HG03095 (cell line): ENCODE data around the gene HFE.
"Not testable (repeated sequence)": the region's sequence is repeated elsewhere in the genome, so short reads cannot be mapped to it uniquely, and the experiment has no call there.

Experiments
- ATAC-seq: cut with Tn5 transposase; IDR thresholded peaks from one replicate; pipeline ENCODE4 v1.9.1; 2021; ENCODE audit warnings: moderate library complexity; ENCODE audit not compliant: unreplicated experiment

HFE gene

DNA sequence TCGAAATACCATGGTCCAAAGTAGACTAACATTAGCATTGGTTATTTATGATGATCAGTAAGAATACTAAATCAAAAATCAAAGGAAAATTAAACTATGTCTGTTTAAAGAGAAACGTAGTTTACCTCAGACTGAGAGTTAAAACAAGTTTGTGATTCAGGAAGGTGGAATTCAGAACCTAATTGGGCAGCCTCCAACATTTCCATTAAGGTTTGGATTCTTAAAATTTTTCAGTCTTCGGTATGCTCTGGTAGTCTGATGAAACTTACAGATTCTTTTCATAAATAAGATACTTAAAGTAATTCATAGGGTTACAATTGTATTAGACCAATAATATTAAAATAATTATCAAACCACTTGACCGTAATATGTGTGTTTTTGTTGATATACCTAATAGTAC is 18.6 kb downstream of the HFE start:
- ATAC-seq, result no peak

DNA sequence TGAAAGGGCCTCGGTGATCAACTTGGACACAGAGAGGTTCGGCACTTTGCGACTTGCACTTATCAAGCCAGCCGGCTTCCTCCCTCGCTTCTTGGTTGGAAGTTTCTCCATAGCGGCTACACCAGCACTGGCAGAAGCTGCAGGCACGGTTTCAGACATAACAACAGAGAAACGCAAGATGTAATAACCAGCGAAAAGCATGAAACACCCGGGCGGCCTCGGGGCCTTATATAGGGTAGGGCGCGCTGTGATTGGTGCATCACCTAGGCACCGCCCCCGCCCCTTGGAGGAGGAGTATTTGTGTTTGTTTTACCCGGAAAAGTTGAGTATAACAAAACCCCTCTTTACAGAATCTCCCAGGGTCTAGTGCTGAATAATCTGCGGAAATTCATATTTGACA is 20.7 kb downstream of the HFE start:
- ATAC-seq, result no peak

DNA sequence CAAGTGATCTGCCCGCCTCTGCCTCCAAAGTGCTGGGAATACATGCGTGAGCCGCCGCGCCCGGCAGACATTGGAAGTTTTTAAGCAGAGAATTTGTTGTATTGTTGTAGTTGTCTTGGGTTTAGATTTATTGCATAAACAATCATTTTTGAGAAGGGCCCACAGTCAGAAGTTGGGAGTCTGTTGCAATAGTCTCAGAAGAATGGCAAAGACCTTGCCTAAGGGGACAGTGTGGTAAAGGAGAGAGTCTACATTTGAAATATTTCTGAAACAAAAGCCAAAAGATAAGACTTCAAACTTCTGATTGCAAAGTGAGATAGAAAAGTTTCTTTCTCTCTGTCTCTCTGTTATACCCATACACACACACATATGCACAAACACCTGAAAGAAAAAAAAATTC is 22.5 kb downstream of the HFE start:
- ATAC-seq, result no peak

DNA sequence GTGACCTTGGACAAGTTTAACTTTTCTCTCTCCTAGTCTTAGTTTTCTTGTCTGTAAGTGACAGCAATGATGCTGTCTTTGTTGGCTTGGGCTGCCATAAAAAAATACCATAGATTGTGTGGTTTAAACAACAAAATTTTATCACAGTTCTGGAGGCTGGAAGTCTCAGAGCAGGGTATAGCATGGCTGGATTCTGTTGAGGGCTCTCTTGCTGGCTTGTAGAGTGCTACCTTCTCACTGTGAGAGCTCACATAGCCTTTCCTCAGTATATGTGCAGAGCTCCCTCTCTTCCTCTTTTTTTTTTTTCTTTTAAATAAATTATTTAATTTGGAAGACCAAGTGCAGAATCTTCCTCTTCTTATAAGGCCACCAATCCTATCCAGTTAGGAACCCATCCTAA is 26.3 kb downstream of the HFE start:
- no peak for ATAC-seq

DNA sequence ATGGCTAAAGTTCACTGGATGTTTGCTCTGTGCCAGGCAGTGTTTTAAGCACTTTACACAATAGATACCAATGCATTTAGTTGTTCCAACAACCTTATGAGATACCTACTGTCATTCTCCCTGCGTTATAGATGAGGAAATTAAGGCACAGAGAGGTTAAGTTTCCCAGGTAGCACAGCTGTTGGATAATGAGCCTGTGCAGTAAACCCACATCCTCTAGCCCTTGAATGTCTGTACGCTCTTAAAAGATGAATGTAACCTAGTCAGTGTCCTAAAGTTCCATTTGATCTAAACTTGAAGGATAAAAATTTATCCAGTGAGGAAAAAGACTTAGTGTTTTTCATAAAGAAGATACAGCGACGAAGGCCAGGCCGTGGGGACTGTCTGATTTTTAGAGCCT is 28.0 kb downstream of the HFE start:
- ATAC-seq, result no peak

DNA sequence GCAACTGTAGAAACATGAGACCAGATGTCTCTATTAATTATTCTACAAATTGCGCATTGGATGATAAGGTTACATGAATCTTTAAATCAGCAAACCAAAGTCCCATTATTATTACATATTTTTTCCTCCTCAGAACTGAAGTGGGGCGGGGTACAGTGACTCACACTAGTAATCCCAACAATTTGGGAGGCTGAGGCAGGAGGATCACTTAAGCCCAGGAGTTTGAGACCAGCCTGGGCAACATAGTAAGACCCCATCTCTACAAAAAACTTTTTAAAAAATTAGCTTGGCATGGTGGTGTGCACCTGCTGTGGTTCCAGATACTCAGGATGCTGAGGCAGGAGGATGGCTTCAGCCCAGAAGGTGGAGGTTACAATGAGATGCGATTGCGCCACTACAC is 29.0 kb downstream of the HFE start:
- no peak for ATAC-seq

DNA sequence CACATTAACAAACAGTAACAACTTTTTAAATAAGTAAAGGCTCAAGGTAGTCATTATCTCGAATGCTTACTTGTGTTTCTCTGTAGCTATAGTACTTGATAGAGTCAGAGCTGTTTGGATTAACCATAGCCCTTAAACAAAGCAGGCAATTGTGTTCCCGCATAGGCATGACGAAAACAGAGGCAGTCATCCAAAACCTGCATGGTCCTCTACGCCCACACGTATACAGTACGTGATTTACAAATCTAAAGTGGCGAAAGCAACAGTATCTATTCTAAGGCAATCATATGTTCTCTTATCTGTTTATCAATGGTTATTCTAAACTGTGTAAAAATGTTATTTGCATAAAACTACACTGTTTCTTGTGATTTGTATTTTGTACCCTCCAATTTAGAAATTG is 31.8 kb downstream of the HFE start:
- no peak for ATAC-seq

DNA sequence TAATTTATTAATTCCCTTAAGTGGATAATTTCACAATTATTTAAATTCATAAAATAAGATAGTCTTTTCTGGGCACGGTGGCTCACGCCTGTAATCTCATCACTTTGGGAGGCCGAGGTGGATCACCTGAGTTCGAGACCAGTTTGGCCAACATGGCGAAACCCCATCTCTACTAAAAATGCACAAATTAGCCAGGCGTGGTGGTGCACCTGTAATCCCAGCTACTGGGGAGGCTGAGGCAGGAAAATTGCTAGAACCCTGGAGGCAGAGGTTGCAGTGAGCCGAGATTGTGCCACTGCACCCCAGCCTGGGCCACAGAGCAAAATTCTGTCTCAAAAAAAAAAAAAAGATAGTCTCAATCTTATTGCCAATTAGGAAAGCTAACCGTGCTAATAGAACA is 32.9 kb downstream of the HFE start:
- not testable (repeated sequence) for ATAC-seq

DNA sequence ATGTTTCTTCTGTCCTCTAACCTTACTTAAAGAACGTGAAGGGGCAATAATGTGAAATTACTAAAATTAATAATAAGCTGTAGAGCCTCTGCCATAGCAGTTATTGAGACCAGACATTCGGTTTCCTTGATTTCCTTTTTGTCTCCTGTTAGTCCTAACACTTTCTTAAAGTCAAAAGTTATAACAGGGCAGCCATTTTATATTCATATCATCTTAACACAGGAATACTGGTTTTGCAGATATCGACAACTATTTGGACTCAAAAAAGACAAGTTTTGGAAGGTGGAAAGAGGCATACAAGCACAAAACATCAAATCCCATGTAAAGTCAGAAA is 33.5 kb downstream of the HFE start:
- no peak for ATAC-seq

DNA sequence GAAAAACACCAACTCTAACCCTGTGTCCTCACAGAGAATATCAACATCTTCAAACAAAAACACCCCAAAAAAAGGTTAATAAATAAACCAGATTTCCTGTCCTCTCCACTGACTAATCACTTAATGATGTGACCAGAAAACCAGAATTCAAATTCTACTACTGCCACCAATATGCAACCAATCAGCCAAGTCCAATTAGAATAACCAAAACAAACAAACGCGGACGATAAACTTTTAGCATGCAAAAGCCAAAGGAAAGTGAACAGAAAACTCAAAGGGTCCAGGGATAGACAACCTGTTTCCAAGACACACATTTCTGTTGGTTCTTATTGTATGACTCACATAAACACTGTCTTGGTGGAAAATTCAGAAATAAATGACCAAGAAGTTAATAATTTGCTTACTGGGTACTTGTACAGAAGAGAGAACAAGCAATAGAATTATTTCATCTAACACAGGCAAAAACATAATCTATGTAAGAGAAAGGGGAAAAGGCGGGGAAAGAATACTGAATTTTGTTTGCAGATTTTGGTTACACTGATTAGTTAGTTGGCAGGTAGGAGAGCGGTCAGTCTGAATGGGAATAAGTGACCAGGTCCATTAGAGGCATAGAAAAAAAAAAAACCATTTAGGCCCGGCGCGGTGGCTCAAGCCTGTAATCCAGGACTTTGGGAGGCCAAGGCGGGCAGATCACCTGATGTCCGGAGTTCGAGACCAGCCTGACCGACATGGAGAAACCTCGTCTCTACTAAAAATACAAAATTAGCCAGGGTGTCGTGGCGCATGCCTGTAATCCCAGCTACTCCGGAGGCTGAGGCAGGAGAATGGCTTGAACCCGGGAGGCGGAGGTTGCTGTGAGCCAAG is 34.1 kb downstream of the HFE start:
- ATAC-seq, result no peak

DNA sequence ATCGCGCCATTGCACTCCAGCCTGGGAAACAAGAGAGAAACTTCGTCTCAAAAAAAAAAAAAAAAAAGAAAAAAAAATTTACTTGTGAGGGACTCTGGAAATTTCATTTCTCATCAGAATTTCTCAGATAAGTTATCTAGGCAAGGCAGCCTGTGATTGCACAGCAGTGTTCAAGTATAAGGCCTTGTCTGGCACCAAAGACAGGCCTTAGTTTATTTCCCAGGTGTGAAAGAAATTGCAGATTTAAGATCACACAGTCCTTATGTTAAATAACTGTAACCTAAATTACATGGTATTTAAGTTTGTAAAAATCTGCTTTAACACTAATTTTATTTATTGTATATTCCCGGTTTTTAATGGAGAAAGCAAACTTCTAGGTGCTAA is 34.8 kb downstream of the HFE start:
- ATAC-seq, result no peak

DNA sequence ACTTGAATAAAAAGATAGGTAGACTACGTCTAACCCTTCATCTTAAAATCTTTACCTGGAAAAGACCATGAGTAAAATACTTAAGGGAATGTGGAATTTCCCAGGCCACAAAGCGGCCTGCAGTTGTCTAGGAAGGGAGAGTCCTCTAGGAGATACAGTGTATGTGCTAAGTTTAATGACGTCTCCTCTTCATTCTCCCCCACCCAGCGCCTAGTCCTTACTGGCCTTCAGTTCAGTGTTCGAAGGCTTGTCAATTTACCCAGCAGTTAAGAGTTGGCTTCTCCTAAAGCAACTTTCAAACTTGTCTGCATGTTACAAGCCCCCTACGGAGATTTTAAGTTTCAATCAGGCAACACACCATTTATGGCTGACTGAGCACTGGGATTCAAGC is 35.2 kb downstream of the HFE start:
- ATAC-seq, result no peak

DNA sequence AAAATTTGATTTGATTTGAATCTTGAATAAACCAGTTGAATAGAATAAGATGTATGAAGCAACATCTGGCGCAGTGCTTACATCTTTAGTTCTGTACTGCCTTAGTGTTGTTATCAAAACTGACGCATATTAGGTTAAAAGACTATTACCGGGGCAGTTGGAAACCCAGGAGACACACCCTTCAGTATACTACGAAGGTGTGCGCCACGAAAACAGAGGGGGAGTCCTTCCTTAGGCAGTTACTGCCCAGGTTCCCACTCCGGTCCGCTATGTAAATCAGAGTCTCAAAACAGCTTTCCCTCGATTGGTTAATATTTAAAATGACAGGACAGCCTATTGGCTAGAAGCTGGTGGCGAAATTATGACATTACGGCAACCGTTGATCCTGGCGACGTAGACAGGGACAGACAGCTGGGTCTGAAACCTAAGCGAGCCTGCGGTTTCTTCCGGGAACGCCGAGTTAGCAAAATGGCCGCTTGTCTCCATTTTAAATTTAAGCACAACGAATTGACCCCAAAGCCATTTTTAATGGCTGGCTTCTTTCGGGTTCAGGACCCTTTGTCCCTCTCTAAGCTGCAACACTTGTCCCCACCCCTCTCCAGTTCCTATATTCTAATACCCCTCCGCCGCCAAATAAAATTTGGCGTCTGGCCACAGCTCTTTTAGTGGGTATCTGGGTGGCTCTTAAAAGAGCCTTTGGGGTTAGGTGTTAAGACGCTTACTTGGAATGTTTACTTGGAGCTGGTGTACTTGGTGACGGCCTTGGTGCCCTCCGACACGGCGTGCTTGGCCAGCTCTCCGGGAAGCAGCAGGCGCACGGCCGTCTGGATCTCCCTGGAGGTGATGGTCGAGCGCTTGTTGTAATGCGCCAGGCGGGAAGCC is 35.8 kb downstream of the HFE start:
- ATAC-seq, result peak; percentile 55

DNA sequence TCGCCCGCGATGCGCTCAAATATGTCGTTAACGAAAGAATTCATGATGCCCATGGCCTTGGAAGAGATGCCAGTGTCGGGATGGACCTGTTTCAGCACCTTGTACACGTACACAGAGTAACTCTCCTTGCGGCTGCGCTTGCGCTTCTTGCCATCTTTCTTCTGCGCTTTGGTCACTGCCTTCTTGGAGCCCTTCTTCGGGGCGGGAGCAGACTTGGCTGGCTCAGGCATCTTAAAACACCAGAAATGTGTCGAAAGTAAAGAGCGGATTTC is 36.4 kb downstream of the HFE start:
- ATAC-seq, result no peak

DNA sequence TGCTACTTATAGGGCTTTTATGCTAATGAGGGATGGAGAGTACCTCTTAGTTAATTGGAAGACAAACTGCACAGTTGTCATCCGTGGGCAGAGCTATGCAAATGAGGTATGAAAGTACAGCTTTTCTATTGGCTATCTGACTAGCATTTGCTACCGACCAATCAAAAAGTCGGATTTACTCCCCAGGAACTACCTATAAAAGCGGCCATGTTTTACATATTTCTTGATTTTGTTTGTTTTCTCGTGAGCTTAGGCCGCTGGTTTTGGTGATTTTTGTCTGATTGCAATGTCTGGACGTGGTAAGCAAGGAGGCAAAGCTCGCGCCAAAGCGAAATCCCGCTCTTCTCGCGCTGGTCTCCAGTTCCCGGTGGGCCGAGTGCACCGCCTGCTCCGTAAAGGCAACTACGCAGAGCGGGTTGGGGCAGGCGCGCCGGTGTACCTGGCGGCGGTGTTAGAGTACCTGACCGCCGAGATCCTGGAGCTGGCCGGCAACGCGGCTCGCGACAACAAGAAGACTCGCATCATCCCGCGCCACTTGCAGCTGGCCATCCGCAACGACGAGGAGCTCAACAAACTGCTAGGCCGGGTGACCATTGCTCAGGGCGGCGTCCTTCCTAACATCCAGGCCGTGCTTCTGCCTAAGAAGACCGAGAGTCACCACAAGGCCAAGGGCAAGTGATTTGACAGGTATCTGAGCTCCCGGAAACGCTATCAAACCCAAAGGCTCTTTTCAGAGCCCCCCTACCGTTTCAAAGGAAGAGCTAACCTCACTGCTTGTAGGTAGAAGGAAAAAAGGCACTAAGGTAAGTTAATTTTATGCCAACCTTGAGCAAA is 36.9 kb downstream of the HFE start:
- ATAC-seq, result peak; percentile 63

DNA sequence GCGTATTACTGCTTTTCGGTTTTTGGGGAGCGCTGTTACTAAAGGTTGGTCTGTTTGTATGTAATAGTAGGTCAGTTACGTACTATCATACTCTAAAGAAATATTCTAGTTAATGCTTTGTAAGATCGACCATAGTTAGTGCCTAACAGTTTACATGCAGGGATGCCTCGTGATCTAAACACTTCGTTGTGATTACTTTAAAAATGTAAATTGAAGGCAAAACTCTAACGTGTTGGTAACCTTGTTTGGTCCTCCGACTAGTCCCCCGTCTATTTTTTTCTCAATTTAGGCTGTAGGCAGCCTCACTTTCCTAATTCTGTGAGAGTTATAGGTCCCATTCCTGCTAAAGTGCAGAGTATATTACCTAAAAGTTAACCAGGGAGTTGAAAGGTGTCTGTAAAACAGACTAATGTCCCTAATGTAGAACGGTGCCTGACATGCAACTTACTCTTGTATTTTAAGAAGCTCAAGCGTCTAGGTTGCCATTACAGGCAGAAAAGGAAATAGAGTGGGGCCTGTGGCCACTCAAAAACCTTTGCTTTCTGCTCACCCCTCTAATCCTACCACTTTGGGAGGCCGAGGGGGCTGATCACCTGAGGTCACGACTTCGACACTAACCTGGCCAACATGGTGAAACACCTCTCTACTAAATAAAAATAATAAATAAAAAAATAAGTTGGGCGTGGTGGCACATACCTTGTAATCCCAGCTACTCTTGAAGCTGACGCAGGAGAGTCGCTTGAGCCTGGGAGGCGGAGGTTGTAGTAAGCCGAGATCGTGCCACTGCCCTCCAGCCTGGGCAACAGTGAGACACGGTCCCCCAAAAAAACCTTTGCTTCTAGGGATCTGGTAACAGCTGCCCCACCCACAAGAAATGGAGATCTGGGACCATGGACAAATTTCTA is 37.8 kb downstream of the HFE start:
- no peak for ATAC-seq

DNA sequence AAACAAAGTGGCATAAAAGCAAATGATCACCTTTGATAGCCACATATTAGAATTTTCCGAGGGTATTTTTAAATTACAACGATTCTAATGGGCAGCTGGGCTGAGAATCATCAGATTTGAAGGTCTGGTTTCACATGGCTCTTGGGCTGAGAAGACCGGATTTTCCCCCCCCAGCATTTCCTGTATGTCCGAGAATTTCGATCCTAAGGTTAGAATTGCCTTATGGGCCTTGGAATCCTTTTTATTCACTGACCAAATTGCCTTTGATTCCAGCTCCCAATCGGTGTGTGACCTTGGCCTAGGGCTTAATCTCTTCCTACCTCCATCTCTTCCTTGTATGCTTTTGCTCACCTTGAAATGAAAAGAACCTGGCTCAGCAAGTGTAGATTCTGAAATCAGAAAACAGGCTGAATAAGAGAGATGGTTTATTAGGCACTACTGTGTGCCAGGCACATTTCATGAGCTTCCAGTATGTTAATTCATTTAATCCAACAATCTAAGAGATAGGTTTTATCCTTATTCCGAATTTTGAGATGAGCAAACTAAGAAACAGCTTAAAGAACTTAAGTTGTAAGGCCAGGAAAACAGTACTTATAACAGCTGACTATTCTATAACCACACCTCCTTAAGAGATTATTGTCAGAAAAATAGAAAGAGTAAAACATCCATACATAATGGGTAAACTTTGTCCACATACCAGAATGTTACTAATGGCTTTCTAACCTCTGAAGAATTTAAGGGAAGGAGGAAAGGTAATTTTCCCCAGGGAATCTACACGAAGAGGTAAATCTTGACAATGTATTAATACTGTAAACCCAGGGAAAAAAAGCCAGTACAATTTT is 39.4 kb downstream of the HFE start:
- ATAC-seq, result no peak

DNA sequence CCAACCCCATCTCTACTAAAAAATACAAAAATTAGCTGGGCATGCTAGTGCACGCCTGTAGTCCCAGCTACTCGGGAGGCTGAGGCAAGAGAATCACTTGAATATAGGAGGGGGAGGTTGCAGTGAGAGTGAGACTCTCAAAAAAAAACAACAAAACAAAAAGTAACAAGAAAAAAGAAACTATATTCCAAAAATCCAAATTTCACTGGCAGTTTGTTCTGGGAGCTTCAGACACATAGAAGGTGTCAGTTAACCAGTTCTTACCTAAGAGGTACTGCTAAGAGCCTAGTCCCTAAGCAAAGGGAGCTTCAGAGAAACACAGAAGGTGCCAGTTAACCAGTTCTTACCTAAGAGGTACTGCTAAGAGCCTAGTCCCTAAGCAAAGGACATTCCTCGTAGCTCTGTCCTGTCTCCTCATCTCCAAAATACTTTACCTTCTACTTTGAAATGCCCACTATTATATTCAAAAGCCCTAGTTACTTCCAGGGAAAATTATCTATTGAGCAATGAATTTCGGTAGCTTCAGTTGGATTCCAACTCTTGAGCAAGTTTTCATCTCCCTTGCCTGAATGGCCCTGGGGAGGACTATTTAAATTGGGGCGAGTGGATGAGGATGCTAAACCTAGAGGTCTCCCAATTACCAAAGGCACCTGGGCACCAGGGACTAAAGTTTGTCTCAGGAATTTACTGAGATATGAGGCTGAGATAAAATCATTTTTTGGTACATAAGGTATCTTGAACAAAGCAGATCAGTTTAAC is 41.0 kb downstream of the HFE start:
- no peak for ATAC-seq

DNA sequence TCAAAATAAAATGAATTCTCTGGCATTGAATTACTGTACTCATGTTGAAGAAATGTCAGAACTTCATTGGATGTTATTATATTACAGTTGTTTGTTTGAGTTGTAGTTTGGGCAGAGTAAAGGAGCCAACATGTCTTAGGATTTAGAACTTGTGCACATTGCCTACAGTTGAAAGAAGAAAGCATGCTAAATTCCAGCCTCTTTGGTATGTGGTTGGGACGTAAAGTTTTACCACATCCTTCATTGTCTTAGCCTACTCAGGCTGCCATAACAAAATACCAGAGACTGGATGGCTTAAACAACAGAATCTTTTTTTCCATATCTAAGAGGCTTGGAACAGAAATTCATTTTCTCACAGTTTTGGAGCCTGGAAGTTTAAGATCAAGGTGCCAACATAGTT is 42.4 kb downstream of the HFE start:
- no peak for ATAC-seq
